Measurements from ENCODE around the gene NDUFC1.
"Not testable (repeated sequence)": the region's sequence is repeated elsewhere in the genome, so short reads cannot be mapped to it uniquely, and the experiment has no call there.

The NDUFC1 gene

DNA sequence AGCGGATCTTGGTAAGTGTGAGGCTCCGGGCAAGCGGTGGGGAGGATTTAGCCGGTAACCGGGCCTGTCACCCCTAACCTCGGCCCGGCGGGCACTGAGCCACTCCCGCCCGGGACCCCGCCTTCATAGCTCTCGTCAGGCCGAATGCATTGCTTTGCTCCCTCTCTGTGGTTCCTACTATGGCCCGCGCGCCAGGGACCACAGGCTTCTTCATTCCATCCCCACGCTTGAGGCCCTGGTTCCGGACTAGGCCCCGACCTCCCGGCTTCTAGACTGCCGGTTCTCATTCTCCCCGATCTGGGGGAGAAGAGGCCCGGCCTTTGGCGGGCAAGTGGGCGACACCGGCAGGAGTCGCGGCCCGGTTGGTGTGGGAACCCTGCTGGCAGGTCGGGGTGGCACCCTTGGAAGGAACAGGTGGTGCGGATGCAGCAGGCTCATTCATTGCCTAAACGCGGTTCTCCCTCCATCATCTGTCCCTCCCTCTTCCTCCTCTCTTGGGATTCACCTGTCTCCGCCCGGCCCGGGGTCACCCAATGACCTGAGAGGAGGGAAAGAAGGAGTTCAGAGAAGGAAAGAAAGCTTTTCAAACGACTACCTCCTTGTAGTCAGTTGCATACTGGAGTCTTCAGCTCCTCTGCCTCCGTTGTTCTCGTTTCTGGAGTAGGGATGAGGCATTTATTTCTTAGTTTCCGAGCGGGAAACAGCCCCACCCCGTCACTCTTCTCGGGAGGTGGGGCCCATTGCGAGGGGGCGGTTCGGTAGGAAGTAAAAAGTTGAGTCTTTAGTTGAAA, at the start of gene NDUFC1:
TSS of gene NDUFC1 (minus strand) at position 657 of the 791 bp plus-strand sequence. CDS start 6,679 bp downstream, outside the sequence.
- peak; percentile 89 for DNase-seq

DNA sequence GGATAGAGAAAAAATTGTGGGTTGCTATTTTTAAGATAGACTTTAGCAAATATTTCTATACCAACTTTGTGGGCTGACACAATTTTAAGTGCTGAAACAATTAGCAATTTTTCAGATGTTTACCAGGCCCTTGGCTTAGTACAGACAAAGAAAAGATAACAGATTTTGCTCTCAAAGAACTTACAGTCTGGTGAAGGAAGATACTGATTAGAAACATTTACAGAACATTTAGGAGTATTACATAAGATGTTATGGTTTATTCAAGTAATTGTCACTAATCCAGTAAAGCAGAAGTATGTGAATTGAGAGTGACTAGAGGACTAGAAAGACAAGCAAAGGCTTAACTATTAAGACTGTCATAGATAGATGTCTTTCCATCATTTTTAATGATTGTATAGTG, 35.3 kb upstream of the NDUFC1 start:
- DNase-seq, result no peak

DNA sequence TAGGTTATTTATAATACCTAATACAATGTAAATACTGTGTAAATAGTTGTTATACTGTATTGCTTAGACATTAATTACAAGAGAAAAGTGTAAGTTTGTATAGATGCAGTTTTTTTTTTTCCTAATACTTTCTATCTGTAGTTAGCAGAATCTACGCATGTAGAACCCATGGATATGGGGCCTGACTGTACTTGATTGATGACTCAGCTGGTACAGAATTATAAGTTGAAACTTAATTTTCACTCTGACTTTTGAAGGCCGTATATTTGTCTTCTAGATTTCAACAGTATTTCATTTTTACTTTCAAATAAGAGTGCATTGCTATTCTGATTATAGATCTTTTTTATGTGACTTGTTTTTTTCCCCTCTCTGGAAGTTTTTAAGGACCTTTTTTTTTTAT, 30.8 kb upstream of the NDUFC1 start:
- no peak for DNase-seq

DNA sequence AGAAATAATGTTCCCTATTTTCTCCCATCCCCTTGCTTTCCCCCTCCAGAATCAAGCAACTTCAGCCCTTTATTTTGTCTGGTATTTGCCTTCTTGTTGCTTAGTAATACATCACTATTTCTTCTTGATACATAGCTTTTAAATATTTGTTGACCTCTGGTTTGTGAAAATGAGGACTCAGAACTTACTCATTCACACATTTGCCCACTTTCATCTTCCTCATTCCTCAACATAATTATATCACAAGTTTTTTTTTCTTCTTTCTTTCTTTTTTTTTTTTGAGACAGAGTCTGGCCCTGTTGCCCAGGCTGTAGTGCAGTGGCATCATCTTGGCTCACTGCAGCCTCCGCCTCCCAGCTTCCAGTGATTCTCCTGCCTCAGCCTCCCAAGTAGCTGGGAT, 28.9 kb upstream of the NDUFC1 start:
- no peak for DNase-seq

- no peak for DNase-seq
Observed at GRCh38 chr4:139330283-139330682, 28.0 kb upstream of the NDUFC1 start.

- DNase-seq, result no peak
Observed at GRCh38 chr4:139329665-139330200, 27.5 kb upstream of the NDUFC1 start.

DNA sequence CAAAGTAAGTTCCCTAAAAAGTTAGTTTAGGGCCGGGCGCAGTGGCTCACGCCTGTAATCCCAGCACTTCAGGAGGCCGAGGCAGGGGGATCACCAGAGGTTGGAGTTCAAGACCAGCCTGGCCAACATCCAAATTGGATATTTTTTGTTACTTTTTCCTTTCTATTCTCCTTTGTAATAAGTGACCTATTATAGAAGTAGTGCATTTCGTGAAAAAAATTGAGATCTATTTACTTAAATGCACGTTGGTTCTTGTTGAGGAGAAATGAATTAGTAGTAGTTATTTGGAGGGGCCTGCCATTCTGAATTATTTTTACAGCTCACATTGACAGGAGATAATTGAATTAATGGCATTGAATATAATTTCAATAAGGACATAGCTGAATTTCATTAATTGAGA, 22.3 kb upstream of the NDUFC1 start:
- DNase-seq, result no peak

DNA sequence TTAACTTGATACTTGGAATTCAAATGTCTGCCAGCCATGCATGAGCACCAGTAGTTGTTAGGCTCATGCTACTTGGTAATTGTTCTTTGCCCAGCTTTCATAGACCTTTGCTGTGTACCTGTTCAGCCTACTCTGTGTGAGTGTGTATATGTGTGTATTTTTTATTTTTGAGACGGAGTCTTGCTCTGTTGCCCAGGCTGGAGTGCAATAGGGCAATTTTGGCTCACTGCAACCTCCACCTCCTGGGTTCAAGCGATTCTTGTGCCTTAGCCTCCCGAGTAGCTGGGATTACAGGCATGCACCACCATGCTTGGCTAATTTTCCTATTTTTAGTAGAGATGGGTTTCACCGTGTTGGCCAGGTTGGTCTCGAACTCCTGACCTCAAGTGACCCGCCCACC, 20.3 kb upstream of the NDUFC1 start:
- DNase-seq, result not testable (repeated sequence)

DNA sequence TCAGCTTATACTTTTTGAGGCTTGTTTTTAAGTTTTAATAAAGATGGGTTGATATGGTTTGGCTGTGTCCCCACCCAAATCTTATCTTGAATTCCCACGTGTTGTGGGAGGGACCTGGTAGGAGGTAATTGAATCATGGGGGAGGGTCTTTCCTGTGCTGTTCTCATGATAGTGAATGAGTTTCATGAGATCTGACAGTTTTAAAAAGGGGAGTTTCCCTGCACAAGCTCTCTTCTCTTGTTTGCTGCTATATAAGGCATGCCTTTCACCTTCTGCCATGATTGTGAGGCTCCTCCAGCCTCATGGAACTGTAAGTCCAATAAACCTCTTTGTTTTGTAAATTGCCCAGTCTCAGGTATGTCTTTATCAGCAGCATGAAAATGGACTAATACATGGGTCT, 19.8 kb upstream of the NDUFC1 start:
- not testable (repeated sequence) for DNase-seq

DNA sequence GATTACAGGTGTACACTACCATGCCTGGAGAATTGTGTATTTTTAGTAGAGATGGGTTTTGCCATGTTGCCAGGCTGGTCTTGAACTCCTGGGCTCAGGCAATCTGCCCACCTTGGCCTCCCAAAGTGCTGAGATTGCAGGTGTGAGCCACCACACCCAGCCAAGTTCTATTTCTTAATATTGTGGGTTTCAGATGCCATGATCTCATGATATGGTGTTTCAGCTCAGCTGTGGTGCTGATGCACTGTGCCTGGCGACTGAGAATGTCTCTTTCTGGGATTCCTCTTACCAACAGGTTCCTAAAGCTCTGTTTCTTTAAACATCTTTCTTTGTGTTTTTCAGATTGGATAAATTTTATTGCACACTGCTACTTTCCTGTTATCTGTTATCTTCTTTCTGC, 17.3 kb upstream of the NDUFC1 start:
- no peak for DNase-seq

DNA sequence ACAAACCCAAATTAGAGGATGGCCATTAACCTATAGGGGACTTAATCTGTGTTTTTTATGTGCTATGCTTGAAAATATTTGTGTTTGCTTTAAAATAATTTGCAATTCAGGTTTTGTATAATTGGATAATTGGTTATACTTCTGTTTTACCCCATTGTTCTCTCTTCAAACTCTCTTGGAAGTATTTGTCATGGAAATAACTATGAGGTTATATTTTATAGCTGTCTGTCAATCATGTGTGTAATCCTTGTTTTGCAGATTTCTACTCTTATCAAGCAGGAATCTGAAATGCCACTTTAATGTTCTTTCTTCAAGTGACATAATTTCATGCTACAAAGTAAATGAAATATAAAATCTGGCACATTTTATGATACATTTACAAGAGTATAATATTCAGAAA, 15.4 kb upstream of the NDUFC1 start:
- no peak for DNase-seq

- no peak for DNase-seq
Observed at GRCh38 chr4:139316733-139317132, 14.5 kb upstream of the NDUFC1 start.

- DNase-seq, result no peak
Observed at GRCh38 chr4:139315221-139315675, 13.0 kb upstream of the NDUFC1 start.

GRCh38 chr4:139314047-139314800, 11.9 kb upstream of the NDUFC1 start:
- no peak for DNase-seq

GRCh38 chr4:139313414-139313813, 11.1 kb upstream of the NDUFC1 start:
- DNase-seq, result not testable (repeated sequence)

DNA sequence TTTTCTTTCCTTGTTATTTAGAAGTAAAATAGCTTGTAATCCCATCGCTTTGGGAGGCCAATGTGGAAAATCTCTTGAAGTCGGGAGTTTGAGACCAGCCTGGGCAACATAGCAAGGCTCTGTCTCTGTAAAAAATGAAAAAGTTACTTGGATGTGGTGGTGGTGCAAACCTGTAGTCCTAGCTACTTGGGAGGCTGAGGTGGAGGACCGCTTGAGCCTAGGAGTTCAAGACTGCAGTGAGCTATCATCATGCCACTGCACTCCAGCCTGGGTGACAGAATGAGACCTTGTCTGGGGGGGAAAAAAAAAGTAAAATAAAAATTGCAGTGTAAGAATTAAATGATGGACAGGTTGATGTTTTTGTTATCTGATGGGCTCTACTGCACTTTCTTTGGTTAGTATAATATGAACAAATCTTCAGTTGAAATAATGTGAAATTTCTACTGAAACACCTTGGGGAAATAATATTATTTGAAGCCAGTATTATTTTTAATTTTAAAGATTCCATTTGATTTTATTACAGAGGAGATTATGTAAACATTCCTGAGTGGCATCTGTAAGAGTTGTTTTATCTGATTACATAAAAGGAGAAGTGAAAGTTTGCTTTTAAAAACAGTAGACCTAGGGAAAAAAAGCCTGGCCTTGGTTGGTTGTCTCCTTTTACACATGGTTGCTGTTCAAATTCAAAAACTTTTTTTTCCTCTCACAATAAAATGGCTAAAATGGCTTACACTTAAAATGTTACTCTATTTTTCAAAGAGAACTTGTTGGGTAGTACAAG, 10.5 kb upstream of the NDUFC1 start:
- DNase-seq, result no peak

DNA sequence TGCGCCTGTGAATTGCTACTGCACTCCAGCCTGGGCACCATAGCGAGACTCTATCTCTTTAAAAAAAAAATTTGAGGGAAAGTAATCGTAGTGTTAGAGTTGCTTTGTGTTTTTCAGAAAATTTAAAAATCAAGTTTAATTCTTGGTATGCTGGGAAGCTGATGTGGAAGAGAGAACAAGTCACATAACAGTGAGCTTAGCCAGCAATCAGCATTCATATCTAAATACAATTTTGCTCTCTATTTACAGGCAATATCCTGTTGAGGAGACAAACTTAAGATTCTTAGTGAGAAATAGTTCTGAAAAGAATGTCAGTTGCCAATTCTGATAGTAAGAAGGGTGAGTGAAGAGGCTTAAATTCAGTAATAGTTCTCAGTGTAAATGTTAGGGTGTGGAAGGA, 9.6 kb upstream of the NDUFC1 start:
- no peak for DNase-seq

DNA sequence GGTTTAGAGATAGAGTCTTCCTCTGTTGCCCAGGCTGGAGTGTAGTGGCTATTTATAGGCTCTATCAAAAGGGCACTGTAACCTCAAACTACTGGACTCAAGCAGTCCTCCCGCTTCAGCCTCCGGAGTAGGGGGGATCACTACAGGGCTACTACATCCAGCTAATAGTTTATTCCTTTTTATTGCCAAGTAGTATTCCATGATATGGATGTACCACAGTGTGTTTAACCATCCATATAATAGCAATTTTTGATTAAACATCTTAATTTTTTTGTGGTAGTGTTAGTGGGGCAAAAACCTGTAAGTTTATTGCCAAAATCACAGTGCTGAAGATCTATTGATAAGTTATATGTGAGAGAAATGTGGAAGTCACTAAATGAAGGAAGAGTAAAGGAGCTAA, 2.6 kb upstream of the NDUFC1 start:
- no peak for DNase-seq

GRCh38 chr4:139301113-139301820, 1.0 kb downstream of the NDUFC1 start, which contains the start of gene NAA15:
Gene NAA15, plus strand, starts transcription at chr4:139301505. Its CDS starts 273 bp downstream, at chr4:139301778.
- DNase-seq, result peak; percentile 99

DNA sequence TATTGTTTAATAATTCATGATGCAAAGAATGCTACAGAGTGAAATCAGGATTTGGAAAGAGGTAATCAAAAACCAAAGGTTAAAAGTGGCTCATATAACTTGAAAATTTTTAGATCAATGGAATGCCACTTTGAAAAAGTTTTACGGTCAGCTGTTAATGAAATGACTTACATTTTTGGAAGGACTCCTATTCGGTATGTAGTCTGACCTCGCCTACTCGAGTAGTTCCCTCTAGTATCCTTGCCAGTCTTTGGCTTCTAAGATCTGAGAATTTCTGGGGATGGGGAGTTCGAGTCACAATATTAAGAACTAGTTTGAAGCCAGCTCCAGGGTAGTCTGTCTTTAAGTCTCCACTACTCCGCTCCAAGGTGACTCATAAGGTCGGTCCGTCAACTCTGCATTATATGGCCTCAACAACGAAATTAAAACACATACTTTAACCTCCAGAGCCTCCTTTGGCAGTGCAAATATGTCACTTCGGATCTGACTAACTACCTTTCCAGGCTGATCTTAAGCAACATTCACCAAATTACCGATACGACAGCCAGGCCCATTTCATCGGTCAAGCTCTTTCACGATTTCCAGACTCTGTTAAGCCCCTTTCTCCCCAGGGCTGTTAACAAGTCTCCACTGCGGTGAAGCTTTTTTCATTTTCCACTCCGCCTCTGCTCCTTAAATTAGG, 1.7 kb downstream of the NDUFC1 start:
- no peak for DNase-seq

- DNase-seq, result no peak
Observed at GRCh38 chr4:139299536-139299935, 2.7 kb downstream of the NDUFC1 start.

DNA sequence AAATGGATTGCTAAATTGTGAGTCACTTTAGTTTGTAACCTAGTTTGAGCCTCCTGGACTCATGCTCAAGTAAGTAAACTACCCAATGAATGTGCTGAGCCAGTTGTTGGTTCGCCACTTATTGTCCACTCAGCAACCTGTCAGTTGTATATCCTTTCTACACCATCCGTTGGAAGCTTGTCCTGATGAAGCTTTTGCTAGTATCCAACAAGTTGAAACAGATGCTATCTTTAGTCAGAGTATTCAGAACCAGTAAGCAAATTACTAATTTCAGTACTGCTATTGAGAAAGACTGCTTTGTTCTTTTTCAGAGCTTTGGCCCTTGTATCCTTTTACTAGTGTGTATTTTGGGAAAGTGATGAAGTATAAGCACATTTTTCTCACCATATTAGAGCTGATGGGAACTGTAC, 5.3 kb downstream of the NDUFC1 start:
- no peak for DNase-seq

Data from activated effector memory CD4-positive, alpha-beta T cell treated with anti-CD3 and anti-CD28 coated beads, Interleukin-2, amount 50 U/mL, for 16 hours (primary cell).